ENCODE measurements around the gene VN1R5.

DNA sequence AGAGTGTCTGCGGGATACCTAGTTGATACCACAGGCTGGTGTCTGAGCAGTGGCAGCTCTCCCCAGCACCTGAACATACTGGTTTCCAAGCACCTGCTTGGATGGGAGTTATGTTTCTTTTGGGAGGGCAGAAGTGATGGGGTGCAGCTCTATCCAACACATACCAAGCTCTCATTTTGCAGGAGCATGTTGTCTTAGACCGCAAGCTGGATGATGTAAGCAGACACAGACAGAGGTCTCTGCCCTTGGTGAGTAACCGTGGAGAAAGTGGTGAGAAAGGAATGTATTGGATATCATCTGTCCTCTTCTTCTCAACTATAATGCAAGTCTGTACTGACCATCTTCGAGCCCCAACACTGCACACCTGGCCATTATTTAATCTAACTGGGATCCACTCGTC, 38.4 kb downstream of the VN1R5 start:
- TF ChIP-seq, protein P1, sequence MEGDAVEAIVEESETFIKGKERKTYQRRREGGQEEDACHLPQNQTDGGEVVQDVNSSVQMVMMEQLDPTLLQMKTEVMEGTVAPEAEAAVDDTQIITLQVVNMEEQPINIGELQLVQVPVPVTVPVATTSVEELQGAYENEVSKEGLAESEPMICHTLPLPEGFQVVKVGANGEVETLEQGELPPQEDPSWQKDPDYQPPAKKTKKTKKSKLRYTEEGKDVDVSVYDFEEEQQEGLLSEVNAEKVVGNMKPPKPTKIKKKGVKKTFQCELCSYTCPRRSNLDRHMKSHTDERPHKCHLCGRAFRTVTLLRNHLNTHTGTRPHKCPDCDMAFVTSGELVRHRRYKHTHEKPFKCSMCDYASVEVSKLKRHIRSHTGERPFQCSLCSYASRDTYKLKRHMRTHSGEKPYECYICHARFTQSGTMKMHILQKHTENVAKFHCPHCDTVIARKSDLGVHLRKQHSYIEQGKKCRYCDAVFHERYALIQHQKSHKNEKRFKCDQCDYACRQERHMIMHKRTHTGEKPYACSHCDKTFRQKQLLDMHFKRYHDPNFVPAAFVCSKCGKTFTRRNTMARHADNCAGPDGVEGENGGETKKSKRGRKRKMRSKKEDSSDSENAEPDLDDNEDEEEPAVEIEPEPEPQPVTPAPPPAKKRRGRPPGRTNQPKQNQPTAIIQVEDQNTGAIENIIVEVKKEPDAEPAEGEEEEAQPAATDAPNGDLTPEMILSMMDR (IDR thresholded peaks at IDR 0.05) = no peak
- no peak for TF ChIP-seq POLR2A (IDR thresholded peaks at IDR 0.05)

Measured in body of pancreas (tissue), 4 donors.